AG04449 (cell line): ENCODE data around the gene SLC38A9.
"Not testable (repeated sequence)": the region's sequence is repeated elsewhere in the genome, so short reads cannot be mapped to it uniquely, and the experiment has no call there.

Experiments used
- CTCF ChIA-PET: fragments of 350-600 bp; formaldehyde crosslinking; extraction: SDS; loops from one replicate; lab custom pipeline; 2021; ENCODE audit warnings: antibody characterized with exemption; lab: Yijun Ruan, JAX
- POLR2A ChIA-PET: fragments of 400-600, 350-600 bp; formaldehyde crosslinking; extraction: SDS; loops from one replicate; lab custom pipeline; 2020; ENCODE audit warnings: antibody characterized with exemption, inconsistent platforms; lab: Yijun Ruan, JAX
- DNase-seq: peaks from one replicate; pipeline ENCODE4 v3.0.0-alpha.2; 2010; ENCODE audit warnings: low read depth, low spot score
- H3K4me3 ChIP-seq: 2 replicates; pipeline ENCODE4 v1.5.1; 2011; ENCODE audit warnings: low read depth, mild to moderate bottlenecking, control low read depth, low read length
- TF ChIP-seq, protein P1 (sequence below): IDR thresholded peaks from one replicate; pipeline ENCODE4 v1.5.1; 2011; ENCODE audit warnings: mild to moderate bottlenecking, moderate library complexity, low read length, control low read depth, inconsistent platforms; ENCODE audit not compliant: insufficient read depth; ENCODE audit errors: missing control alignments

Gene SLC38A9

DNA sequence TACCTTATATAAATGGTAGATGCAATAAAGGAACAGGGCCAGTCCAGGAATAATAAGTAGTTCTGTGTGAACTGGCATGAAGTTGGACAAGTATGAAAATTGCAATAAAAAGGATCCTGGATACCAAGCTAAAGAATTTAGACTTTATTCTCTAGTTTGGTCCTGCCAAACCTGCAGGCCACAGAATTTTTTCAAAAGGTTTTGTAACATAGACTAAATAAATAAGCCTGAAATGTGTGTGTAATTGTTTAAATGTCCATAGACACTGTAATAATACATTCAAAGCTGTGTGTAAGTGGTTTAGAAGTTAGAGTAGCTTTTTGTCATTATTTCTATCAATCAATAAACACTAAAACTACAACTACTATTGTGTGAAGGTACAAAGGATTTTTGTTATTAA is 101.6 kb downstream of the SLC38A9 start:
- TF ChIP-seq, protein P1, sequence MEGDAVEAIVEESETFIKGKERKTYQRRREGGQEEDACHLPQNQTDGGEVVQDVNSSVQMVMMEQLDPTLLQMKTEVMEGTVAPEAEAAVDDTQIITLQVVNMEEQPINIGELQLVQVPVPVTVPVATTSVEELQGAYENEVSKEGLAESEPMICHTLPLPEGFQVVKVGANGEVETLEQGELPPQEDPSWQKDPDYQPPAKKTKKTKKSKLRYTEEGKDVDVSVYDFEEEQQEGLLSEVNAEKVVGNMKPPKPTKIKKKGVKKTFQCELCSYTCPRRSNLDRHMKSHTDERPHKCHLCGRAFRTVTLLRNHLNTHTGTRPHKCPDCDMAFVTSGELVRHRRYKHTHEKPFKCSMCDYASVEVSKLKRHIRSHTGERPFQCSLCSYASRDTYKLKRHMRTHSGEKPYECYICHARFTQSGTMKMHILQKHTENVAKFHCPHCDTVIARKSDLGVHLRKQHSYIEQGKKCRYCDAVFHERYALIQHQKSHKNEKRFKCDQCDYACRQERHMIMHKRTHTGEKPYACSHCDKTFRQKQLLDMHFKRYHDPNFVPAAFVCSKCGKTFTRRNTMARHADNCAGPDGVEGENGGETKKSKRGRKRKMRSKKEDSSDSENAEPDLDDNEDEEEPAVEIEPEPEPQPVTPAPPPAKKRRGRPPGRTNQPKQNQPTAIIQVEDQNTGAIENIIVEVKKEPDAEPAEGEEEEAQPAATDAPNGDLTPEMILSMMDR: no peak
- H3K4me3 ChIP-seq: no peak overlapping the region
- ChIA-PET POLR2A (interaction anchor here (0.7 kb wide), 1 partner anchor 215 kb away, joined by 3 read pairs; no protein-coding TSS in a partner anchor), CTCF (interaction anchor here (0.5 kb wide), 1 partner anchor 67 kb away, joined by 3 read pairs; no protein-coding TSS in a partner anchor)
- DNase-seq: no peak

DNA sequence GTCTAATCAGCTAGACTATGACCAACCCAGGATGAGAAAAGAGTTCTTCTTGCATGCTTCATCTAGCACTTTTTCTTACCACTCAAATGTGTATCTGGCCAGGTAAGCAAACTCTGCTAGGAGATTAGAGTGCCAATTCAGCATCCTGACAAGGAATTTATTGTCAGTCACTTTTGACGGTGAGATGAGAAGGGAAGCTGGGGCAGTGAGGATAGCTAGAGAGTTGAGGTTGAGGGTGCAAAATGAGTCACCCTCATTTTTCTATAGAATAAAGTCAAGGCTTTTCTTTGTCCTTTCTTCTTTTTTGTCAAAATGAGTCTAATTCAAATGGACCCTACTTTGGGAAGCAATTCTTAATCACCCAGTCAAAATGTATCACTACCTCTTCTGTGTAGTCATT is 102.7 kb downstream of the SLC38A9 start:
- no peak for DNase-seq
- ChIA-PET POLR2A (no interaction called here), CTCF (interaction anchor here (1.3 kb wide), 1 partner anchor 9 kb away, joined by 3 read pairs; no protein-coding TSS in a partner anchor)
- TF ChIP-seq, protein P1: no peak
- H3K4me3 ChIP-seq: no peak overlapping the region

DNA sequence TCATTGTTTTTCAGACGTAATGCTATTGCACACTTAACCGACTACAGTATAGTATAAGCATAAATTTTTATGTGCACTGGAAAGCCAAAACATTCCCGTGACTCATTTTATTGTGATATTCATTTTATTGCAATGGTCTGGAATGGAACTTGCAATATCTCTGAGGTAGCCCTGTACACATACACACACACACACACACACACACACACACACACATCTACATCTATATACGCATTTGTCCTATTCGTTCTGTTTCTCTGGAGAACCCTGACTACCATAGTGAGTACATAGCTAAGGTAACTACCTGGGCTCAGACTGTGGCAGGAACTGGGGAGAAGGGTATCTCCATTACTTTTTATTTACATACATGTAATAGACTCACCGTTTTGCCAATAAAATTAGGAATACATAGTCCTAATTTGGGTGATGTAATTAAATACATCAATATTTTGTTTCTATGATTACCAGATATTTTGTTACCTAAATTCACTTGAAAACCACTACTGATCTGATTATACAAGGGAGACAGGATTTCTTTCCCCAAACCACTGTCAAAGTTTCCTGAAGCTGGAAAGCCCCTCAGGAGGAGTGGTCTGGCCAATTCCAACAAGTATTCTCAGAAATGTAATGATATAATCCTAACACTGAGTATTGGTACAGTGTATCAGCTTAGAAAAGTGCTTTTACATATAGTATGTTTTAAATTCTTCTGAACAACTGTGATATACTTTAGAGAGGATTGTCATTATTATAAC is 103.4 kb downstream of the SLC38A9 start:
- POLR2A ChIA-PET: no interaction called here

DNA sequence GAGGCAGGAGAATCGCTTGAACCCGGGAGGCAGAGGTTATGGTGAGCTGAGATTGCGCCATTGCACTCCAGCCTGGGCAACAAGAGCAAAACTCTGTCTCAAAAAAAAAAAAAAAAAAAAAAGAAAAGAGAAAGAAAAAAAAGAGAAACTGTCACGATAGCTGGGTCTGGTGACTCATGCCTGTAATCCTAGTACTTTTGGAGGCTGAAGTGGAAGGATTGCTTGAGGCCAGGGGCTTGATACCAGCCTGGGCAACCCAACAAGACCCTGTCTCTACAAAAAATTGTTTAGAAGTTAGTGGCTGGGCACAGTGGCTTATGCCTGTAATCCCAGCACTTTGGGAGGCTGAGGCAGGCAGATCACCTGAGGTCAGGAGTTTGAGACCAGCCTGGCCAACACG is 104.8 kb downstream of the SLC38A9 start:
- CTCF ChIA-PET, POLR2A ChIA-PET, DNase-seq, H3K4me3 ChIP-seq: not testable (repeated sequence)

More for the DNA sequence above, 103.4 kb downstream of the SLC38A9 start:
- CTCF ChIA-PET: interaction anchor here (1.3 kb wide), 1 partner anchor 10 kb away, joined by 3 read pairs; no protein-coding TSS in a partner anchor
- DNase-seq: no peak
- TF ChIP-seq, protein P1: no peak
- no peak overlapping the region for H3K4me3 ChIP-seq

DNA sequence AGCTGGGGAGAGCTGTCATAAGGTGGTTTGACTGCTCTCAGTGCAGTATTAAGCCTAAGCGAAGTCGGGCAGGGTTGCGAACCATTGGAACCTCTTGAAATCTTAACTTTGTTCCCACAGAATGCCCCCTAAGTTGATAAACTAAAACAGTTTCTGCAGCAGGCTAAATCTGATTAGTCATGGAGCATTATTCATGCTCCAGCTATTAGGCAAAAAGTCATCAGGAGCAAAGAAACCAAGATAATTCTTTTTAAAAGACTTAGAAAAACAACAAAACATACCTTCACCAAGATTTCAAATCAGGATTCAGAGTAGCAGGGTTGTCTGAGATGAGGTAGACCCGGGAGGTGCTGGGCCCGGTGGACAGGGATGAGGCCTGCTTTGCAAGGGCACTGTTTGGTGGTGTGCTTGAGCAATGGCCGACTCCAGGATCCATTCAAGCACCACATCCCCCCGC is 107.5 kb downstream of the SLC38A9 start:
- ChIA-PET CTCF (no interaction called here), POLR2A (no interaction called here)
- no peak overlapping the region for H3K4me3 ChIP-seq
- DNase-seq: no peak
- TF ChIP-seq, protein P1: no peak

DNA sequence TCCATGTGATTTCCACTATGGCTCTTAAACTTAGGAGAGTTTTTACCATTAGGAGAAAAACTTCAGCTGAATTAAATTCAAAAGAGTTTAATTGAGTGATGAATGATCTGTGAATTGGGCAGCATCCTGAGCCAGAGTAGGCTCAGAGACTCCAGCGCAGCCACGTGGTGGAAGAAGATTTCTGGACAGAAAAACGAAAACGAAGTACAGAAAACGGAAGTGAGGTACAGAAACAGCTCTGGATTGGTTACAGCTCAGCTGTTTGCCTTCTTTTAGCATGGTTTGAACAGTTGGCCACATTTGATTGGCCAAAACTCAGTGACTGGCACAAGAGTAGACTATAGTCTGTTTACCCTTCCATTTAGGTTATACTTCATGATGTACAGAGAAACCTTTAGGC is 108.2 kb downstream of the SLC38A9 start:
- DNase-seq: no peak
- TF ChIP-seq, protein P1: no peak
- ChIA-PET CTCF (interaction anchor here (0.9 kb wide), 1 partner anchor 88 kb away, joined by 3 read pairs; no protein-coding TSS in a partner anchor), POLR2A (no interaction called here)
- no peak overlapping the region for H3K4me3 ChIP-seq

DNA sequence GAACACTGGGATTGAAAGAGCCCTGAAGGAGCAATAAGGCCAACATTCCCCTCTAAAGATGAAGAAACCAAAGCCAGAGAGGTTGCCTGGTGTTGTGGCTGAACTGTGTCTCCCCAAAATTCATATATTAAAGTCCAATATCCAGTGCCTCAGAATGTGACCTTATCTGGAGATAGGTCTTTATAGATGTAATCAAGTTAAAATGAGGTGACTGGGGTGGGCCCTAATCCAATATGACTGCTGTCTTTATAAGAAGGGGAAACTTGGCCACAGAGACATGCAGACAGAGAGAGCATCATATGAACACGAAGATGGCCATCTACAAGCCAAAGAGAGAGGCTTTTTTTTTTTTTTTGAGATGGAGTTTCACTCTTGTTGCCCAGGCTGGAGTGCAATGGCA is 110.5 kb downstream of the SLC38A9 start:
- TF ChIP-seq, protein P1: no peak
- DNase-seq: no peak
- CTCF ChIA-PET: interaction anchor here (1.0 to 1.3 kb wide), 2 partner anchors 41 to 195 kb away, joined by 3 read pairs; no protein-coding TSS in a partner anchor
- POLR2A ChIA-PET: no interaction called here
- no peak overlapping the region; the same call in 1 of the 2 replicates for H3K4me3 ChIP-seq
